NCI-H2196 (cell line): ENCODE results near the gene RAB1B.
A peak's percentile ranks its signal among the peaks of the same experiment; 100 is the strongest.

ENCODE experiments used
- DNase-seq: peaks from one replicate; lab custom pipeline; 2025; ENCODE audit not compliant: unreplicated experiment; lab: John Stamatoyannopoulos, UW

The RAB1B gene

GRCh38 chr11:66282468-66283455 lies 14.3 kb downstream of the RAB1B start:
- DNase-seq = peak; percentile 99

GRCh38 chr11:66283461-66284105 lies 15.1 kb downstream of the RAB1B start:
- no peak for DNase-seq

GRCh38 chr11:66284526-66285078 lies 16.2 kb downstream of the RAB1B start:
- DNase-seq = no peak

- no peak for DNase-seq
These were observed 17.0 kb downstream of the RAB1B start for GRCh38 chr11:66285250-66285947.

- no peak for DNase-seq
These were observed 18.3 kb downstream of the RAB1B start for GRCh38 chr11:66286699-66287098.

GRCh38 chr11:66287211-66287888 lies 18.9 kb downstream of the RAB1B start:
- no peak for DNase-seq

GRCh38 chr11:66287889-66288670 lies 19.6 kb downstream of the RAB1B start:
- DNase-seq = no peak

GRCh38 chr11:66288671-66289547 lies 20.5 kb downstream of the RAB1B start, which contains the start of gene YIF1A:
YIF1A (minus strand) TSS chr11:66289143; CDS start chr11:66288985, 158 bp downstream.
- peak; percentile 98 for DNase-seq

- DNase-seq = no peak
These were observed 21.3 kb downstream of the RAB1B start for GRCh38 chr11:66289548-66290329.

GRCh38 chr11:66290330-66290621 lies 21.8 kb downstream of the RAB1B start:
- no peak for DNase-seq

GRCh38 chr11:66291303-66291705 lies 22.9 kb downstream of the RAB1B start:
- no peak for DNase-seq

GRCh38 chr11:66291706-66292542 lies 23.5 kb downstream of the RAB1B start, which contains the start of gene TMEM151A:
TMEM151A (plus strand) TSS chr11:66291894; CDS start chr11:66292014, 120 bp downstream.
- DNase-seq = peak; percentile 53

- no peak for DNase-seq
These were observed 24.3 kb downstream of the RAB1B start for GRCh38 chr11:66292543-66293332.

GRCh38 chr11:66293352-66293751 lies 24.9 kb downstream of the RAB1B start:
- no peak for DNase-seq

GRCh38 chr11:66293777-66294625 lies 25.6 kb downstream of the RAB1B start:
- DNase-seq = no peak
